ENCODE data around the gene RSF1. TPM values are rescaled to one million over a fixed set of nuclear protein-coding genes. Genes with fewer than 3 reads are reported as not detected.

RSF1 gene
- total RNA-seq, 1 donor from 2014 or later: 40.6 TPM

DNA sequence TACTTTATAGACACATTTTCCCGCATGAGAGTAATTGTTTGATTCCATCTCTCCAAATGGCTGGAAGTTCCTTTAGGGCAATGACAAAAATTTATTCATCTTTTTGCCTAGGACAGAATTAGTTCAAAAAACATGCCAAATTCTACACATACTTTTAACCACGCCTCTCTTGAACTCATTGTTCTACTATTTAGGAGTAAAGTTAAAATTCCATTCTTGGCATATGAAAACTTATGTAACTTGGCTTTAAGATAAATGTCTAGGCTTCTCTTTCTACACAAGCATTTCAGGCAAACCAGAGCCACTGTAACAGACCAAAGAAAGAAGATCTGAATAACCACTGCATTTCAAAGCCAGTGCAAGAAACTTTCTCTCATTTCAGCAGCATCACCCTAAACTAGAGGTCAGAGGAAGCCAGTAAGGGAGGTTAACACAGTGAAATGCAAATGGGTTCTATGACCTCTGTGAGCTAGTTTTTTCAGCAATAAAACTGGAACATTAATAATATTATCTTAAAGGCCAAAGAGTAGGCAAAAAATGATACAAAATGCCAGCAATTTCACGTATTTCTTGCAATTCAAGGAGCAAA is 73.0 kb downstream of the RSF1 start:
- Histone ChIP-seq H3K4me1 (peaks cover 54% of the 10 kb centered on the region), H3K27ac (replicated peaks) (no peak overlapping the region), H3K9me3 (replicated peaks) (no peaks in the 10 kb centered on the region), H3K36me3 (no peaks in the 10 kb centered on the region), H3K27me3 (ENCODE audit: low read depth) (no peaks in the 10 kb centered on the region), H3K4me3 (no peak overlapping the region)
- TF ChIP-seq, protein P1, sequence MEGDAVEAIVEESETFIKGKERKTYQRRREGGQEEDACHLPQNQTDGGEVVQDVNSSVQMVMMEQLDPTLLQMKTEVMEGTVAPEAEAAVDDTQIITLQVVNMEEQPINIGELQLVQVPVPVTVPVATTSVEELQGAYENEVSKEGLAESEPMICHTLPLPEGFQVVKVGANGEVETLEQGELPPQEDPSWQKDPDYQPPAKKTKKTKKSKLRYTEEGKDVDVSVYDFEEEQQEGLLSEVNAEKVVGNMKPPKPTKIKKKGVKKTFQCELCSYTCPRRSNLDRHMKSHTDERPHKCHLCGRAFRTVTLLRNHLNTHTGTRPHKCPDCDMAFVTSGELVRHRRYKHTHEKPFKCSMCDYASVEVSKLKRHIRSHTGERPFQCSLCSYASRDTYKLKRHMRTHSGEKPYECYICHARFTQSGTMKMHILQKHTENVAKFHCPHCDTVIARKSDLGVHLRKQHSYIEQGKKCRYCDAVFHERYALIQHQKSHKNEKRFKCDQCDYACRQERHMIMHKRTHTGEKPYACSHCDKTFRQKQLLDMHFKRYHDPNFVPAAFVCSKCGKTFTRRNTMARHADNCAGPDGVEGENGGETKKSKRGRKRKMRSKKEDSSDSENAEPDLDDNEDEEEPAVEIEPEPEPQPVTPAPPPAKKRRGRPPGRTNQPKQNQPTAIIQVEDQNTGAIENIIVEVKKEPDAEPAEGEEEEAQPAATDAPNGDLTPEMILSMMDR (IDR thresholded peaks at IDR 0.05; ENCODE audit: borderline replicate concordance): no peak
- no peak for DNase-seq
- intact Hi-C loops (cut with micrococcal nuclease): no loop called here

DNA sequence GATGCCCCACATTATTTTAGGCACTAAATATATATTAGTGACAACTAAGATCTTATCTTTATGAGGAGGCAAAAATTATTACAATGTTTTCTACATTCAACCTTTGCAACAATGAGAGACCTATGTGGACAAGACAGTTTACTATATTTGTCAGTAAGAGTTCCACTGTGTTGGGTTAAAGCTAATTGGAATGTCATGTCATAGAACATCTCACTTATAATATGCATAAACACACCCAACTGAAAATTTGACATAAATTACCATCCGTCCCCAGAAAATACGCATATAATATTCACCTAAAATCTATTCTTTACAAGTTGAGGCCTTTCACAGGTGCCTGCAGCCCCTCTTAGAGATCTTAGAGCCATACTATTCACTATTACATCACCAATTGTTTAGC is 84.0 kb downstream of the RSF1 start:
- H3K4me3 ChIP-seq: no peak overlapping the region
- TF ChIP-seq, protein P1 (IDR thresholded peaks at IDR 0.05; ENCODE audit: borderline replicate concordance): no peak
- intact Hi-C loops (cut with micrococcal nuclease): no loop called here
- H3K27ac ChIP-seq (replicated peaks): no peak overlapping the region
- no peaks in the 10 kb centered on the region for H3K4me1 ChIP-seq
- H3K9me3 ChIP-seq (replicated peaks): peaks cover 4% of the 10 kb centered on the region
- DNase-seq: no peak
- peaks cover 52% of the 10 kb centered on the region for H3K36me3 ChIP-seq
- H3K27me3 ChIP-seq (ENCODE audit: low read depth): no peaks in the 10 kb centered on the region

DNA sequence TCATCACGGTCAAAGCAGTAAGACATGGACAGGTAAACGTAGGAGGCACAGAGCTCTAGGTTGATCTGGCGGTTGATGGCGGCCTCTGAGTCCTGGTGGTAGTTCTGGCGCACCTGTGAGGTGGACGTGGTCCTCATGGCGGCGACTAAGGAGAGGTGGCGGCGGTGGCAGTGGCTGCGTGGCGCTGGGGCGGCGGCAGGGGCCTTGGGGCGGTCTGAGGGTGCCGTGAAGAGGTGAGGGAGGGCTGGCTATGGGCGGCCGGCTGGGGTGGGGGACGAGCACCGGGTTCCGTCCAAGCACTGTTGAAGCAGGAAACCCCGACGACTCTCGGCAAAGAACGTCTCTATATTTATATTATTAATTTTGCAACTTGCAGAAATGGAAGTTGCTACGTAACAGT is 85.6 kb downstream of the RSF1 start:
- TF ChIP-seq, protein P1 (IDR thresholded peaks at IDR 0.05; ENCODE audit: borderline replicate concordance): no peak

DNA sequence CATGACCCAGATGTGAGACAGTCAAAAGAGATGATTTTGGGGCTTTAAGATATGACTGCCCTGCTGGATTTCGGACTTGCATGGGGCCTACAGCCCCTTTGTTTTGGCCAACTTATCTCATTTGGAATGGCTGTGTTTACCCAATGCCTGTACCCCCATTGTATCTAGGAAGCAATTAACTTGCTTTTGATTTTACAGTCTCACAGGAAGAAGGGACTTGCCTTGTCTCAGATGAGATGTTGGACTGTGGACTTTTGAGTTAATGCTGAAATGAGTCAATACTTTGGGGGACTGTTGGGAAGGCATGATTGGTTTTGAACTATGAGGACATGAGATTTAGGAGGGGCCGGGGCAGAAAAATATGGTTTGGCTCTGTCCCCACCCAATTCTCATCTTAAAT is 88.4 kb downstream of the RSF1 start:
- H3K4me1 ChIP-seq: no peaks in the 10 kb centered on the region
- intact Hi-C loops (cut with micrococcal nuclease): no loop called here
- H3K36me3 ChIP-seq: peaks cover 42% of the 10 kb centered on the region
- no peaks in the 10 kb centered on the region for H3K27me3 ChIP-seq (ENCODE audit: low read depth)
- DNase-seq: no peak
- no peak overlapping the region for H3K27ac ChIP-seq (replicated peaks)
- TF ChIP-seq, protein P1 (IDR thresholded peaks at IDR 0.05; ENCODE audit: borderline replicate concordance): no peak
- peaks cover 17% of the 10 kb centered on the region for H3K9me3 ChIP-seq (replicated peaks)
- no peak overlapping the region for H3K4me3 ChIP-seq

More for the DNA sequence above, 85.6 kb downstream of the RSF1 start:
- H3K4me3 ChIP-seq: no peak overlapping the region
- H3K27ac ChIP-seq (replicated peaks): no peak overlapping the region
- H3K27me3 ChIP-seq (ENCODE audit: low read depth): no peaks in the 10 kb centered on the region
- H3K9me3 ChIP-seq (replicated peaks): peaks cover 17% of the 10 kb centered on the region
- intact Hi-C loops (cut with micrococcal nuclease): no loop called here
- H3K4me1 ChIP-seq: no peaks in the 10 kb centered on the region
- H3K36me3 ChIP-seq: peaks cover 56% of the 10 kb centered on the region
- no peak for DNase-seq

DNA sequence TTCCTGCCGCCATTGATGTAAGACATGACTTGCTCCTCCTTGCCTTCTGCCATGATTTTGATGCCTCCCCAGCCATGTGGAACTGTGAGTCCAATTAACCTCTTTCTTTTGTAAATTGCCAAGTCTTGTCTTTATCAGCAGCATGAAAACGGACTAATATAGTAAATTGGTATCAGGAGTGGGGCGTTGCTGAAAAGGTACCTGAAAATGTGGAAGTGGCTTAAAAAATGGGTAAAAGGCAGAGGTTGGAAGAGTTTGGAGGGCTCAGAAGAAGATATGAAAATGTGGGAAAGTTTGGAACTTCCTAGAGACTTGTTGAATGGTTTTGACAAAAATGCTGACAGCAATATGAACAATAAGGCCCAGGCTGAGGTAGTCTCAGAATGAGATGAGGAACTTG is 89.7 kb downstream of the RSF1 start:
- no peaks in the 10 kb centered on the region for H3K27me3 ChIP-seq (ENCODE audit: low read depth)
- H3K9me3 ChIP-seq (replicated peaks): peaks cover 17% of the 10 kb centered on the region
- no peak overlapping the region for H3K27ac ChIP-seq (replicated peaks)
- peaks cover 7% of the 10 kb centered on the region for H3K4me1 ChIP-seq
- TF ChIP-seq, protein P1 (IDR thresholded peaks at IDR 0.05; ENCODE audit: borderline replicate concordance): no peak
- intact Hi-C loops (cut with micrococcal nuclease): no loop called here
- no peak for DNase-seq
- no peak overlapping the region for H3K4me3 ChIP-seq
- H3K36me3 ChIP-seq: peaks cover 35% of the 10 kb centered on the region
